HG02938 (cell line): ENCODE data around the gene GJC1.
A peak's percentile ranks its signal among the peaks of the same experiment; 100 is the strongest.

Experiments used
- ATAC-seq: cut with Tn5 transposase; IDR thresholded peaks from one replicate; pipeline ENCODE4 v1.9.1; 2021; ENCODE audit warnings: mild to moderate bottlenecking, moderate library complexity; ENCODE audit not compliant: unreplicated experiment

Gene GJC1

DNA sequence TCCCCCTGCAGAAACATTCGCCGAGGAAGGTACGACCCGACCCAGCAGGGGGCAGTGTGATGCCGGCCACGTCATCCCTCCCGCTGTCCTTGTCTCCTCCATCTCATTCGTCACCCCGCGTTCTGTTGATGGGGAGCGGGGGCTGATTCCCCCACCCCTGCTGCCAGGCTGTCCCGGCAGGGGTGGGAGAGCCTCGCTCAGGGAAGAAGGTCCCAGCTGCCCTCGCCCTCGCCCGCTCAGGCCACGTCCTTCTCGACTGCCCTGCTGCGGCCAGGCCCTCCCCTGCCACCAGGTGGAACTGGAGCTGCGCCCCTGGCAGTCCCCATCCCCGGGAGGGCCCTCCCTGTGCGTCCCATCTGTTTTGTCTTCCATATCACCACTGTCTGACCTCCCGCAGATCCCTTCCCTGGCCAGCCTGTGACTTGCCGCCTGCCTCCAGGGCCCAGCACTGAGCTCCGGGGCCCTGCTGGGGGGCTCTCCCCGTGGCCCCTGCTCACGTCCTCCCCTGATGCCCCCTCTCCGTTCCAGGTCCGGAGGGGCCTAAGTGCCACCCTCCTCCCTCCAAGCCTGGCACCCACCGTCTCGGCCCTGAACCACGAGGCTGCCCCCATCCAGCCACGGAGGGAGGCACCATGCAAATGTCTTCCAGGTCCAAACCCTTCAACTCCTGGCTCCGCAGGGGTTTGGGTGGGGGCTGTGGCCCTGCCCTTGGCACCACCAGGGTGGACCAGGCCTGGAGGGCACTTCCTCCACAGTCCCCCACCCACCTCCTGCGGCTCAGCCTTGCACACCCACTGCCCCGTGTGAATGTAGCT lies 50.7 kb downstream of the GJC1 start:
- no peak for ATAC-seq

DNA sequence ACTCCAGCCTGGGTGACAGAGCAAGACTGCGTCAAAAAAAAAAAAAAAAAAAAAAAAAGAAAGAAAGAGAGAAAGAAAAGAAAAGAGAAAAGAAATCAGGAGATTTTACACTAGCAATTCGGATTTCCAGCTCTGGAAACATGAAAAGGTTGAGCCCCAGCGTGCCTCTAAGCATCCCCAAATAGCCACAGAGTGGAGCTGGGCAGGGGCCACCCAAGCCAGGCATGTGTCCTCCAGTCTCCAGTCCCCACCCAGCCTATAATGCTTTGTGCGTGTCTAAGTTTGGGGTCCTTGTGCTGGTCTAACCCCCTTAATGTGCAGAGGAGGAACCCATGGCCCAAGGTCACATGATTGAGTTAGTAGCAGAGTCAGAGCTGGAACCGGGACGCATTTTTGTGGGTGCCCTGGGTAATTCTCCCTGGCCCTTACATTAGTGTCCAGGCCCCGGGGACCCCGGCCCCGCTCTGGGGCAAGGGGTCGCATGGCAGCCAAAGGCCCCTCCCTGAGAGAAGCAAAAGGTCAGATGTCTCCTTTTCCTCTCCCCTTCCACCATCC lies 51.4 kb downstream of the GJC1 start:
- ATAC-seq = no peak

GRCh38 chr17:44777394-44778348 lies 52.4 kb downstream of the GJC1 start:
- ATAC-seq = no peak

DNA sequence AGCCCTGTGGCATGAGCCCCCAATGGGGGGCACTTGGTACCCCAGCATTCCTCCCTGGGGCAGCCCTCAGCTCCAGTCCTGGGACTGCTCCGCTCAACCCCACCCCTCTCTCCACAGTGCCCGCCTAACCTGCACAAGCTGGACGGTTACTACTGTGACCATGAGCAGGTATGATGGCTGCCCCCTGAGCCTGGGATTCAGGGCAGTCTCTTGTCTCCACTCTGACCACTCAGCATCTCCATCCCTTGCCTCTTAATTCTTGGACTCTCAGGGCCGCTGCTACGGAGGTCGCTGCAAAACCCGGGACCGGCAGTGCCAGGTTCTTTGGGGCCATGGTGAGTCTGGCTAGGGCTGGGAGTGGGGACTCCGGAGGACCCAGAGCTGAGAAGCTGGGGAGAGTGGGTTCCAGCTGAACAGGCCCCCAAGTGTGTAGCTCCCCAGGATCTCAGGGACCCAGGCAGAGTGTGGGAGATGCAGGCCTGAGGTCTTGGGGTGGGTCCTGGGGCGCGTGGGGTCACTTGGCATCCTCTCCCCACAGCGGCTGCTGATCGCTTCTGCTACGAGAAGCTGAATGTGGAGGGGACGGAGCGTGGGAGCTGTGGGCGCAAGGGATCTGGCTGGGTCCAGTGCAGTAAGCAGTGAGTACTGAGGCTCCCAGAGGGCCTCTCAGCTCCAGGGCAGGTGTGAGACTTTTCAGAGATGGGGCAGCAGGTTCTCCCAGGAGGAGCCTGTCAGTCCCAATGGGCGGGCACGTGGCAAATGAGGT lies 53.3 kb downstream of the GJC1 start:
- no peak for ATAC-seq

- ATAC-seq = no peak
Observed at GRCh38 chr17:44775838-44776621, 54.1 kb downstream of the GJC1 start.

GRCh38 chr17:44775136-44775837 lies 54.8 kb downstream of the GJC1 start:
- ATAC-seq = peak; percentile 75

GRCh38 chr17:44774271-44775135 lies 55.6 kb downstream of the GJC1 start:
- ATAC-seq = no peak

- no peak for ATAC-seq
Observed at GRCh38 chr17:44773140-44773539, 56.9 kb downstream of the GJC1 start.

DNA sequence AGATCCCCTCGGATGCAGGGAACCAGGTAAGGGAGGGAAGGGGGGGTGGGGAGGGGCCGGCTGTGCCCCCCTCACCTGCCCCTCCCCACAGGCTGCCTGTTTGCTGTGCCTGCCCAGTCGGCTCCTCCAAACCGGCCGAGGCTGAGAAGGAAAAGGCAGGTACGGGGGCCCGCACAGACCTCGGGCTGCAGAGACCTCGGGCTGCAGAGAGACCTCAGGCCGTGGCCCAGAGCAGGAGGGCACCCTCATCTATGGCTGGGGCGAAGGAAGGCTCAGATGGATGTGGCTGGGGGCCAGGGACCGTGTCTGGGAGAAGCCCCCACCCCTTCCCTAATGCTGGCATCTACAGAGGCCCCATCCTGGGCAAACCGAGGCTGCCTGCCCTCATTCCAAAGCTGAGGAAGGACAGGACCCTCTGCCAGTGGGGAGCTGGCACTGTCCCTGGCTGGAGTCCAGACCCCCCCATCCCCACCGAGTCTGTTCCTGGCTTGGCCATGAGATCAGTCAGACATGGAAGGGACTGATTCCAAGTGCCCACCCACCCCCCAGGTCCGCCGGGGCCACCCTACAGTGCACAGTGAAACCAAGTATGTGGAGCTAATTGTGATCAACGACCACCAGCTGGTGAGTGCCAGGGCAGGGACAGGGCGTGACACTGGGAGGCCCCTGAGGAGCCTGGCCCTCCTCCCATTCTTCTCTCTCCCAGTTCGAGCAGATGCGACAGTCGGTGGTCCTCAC lies 57.6 kb downstream of the GJC1 start:
- no peak for ATAC-seq

DNA sequence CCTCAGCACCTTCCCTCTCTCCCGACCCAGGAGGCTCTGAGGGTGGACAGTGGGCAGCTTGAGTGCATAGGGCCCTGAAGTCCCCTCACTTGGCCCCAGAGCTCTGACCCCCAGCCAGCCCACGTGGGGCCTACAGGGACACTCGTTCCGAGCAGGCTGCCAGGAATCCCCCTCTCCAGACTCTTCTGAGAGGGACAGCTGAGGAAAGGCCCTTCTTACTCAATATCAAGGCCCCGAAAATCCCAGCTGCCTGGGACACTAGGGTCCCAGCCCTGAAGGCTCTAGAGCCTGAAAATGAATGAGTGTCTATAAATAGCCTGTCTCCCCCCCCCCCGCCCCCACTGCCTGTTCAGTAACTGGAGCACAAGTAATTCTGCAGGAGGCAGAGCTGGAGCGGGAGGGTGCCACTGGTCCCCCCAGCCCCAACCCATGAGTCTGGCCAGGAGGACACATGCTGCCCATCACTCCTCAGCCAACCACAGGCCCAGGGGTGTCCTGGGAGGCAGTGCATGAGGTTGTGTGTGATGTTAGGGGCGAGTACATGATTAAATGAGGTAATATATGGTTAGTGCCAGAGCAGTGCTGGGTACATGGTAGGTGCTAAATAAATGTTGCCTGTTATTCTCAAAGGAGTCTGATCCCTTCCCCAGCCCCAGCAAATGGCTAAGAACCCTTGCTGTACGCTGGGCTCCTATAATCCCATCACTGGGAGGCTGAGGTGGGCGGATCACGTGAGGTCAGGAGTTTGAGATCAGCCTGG lies 59.7 kb downstream of the GJC1 start:
- no peak for ATAC-seq

DNA sequence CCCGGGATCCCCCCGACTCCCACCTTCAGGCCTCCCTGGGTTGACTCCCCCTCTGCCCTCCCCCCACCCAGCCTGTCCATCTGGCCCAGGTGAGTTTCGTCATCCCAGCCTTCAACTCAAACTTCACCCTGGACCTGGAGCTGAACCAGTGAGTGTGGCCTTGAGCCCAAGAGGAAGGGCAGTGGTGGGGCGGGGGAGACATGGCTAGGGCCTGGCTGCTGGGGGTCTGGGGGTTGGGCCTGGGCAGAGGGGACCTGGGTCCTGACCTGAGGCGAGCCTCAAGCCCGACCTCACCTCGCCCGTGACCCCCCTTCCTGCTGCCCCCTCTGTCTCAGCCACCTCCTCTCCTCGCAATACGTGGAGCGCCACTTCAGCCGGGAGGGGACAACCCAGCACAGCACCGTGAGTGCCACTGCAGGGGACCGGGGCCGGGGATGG lies 60.4 kb downstream of the GJC1 start:
- ATAC-seq = no peak

DNA sequence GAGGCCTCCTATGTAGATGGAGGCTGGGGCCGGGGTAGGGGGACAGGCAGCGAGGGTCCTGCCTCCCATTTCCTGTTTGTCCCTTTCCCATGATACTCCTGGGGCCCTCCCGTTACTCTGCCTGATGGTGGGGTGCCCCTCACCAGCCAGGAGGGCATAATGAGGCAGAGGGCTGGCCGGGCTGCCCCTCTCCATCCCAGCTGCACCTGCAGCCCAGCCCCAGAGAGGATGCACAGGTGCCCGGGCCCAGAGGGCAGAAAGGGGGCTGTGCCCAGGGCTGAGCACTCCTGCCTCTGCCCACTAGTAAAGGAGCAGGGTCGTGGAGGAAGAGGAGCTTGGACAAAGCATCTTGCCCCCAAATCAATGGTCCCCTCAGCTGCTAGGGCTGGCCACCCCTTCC lies 60.9 kb downstream of the GJC1 start:
- no peak for ATAC-seq

DNA sequence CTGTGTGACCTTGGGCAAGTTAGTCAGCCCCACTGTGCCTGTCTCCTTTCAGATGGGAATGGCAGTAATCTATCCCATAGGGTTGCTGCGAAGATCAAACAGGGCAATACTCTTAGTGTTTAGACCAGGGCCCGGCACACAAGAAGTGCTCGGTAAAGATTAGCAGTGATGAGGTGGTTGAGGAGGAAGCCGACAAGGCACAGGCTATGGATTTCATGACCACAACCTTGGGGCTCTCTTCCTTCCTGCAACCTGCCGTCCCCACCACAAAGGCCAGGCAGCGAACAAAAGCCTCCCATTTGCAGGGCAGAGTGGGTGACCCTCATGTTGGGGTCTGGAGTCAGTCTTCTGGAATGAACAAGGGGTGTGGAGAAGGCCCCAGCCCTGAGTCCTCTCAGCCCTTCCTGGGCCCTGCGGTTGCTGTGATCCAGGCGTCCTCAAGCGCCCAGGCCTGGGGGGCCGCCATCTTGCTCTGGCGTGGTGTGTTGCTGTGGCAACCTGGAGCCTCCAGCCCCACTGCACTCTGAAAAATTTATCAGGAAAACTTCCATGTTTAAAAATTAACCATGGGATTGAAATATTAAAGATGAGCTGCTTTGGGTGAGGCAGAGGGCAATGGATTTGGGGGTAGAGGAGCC lies 61.5 kb downstream of the GJC1 start:
- ATAC-seq = no peak

DNA sequence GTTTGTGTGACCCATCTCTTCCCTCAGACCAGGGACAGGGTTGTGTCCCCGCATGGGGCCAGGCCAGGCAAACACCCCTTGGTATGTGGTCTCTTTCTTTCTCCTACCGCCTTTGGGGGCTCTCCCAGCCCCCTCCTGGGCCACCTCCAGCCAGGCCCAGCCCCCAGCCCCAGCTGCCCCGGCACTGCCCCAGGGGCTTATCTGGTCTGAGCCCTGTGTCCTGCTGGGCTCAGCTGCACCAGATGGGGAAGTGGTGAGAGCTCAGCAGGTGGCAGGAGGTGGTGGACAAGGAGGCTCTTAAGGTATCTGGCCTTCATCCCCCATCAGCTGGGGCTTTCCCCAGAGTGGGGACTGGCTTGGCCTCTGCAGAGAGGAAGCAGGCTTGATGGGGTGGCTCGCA lies 62.6 kb downstream of the GJC1 start:
- ATAC-seq = no peak

- ATAC-seq = no peak
Observed at GRCh38 chr17:44766409-44767038, 63.6 kb downstream of the GJC1 start.

DNA sequence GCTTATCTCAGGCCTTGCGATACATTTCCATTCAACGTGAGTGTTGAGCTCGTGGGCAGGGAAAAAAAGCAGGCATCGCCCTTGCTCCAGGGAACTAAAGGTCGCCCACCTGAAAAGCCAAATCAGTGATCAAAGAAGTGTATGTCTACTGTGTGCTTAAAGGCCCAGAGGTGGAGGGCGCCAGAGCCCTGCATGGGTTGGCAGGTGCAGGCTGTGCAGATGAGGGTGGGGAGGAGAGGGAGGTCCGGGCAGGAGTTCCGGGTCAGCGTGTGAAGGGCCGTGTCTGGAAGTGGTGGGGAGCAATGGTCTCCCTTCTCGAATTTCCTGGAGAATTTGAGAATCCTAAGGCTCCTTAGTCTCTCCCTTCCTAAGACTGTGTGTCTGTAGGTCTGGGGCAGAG lies 64.1 kb downstream of the GJC1 start:
- no peak for ATAC-seq
